SHP77 (cell line): ENCODE results near the gene CRB2.
"Not testable (repeated sequence)": the region's sequence is repeated elsewhere in the genome, so short reads cannot be mapped to it uniquely, and the experiment has no call there.

ENCODE experiments used
- DNase-seq, 2 experiments: peaks; one replicate each; lab custom pipeline; 2025; lab: John Stamatoyannopoulos, UW

The CRB2 gene

GRCh38 chr9:123329329-123329955 lies 26.6 kb upstream of the CRB2 start:
- DNase-seq = peak in 1 of 2 experiments; percentile 46

GRCh38 chr9:123331346-123332060 lies 24.5 kb upstream of the CRB2 start:
- no peak for DNase-seq

- DNase-seq = not testable (repeated sequence)
Observed at GRCh38 chr9:123333058-123333669, 22.8 kb upstream of the CRB2 start.

GRCh38 chr9:123334639-123335038 lies 21.4 kb upstream of the CRB2 start:
- no peak for DNase-seq

- DNase-seq = no peak
Observed at GRCh38 chr9:123335193-123335985, 20.6 kb upstream of the CRB2 start.

- DNase-seq = no peak
Observed at GRCh38 chr9:123335986-123336329, 20.0 kb upstream of the CRB2 start.

GRCh38 chr9:123336449-123336848 lies 19.5 kb upstream of the CRB2 start:
- no peak for DNase-seq

GRCh38 chr9:123336959-123337358 lies 19.0 kb upstream of the CRB2 start:
- no peak for DNase-seq

- DNase-seq = no peak
Observed at GRCh38 chr9:123337971-123338370, 18.0 kb upstream of the CRB2 start.

GRCh38 chr9:123338710-123339665 lies 17.0 kb upstream of the CRB2 start:
- no peak for DNase-seq

GRCh38 chr9:123339666-123340510 lies 16.1 kb upstream of the CRB2 start:
- no peak for DNase-seq

GRCh38 chr9:123341816-123342215 lies 14.2 kb upstream of the CRB2 start:
- DNase-seq = no peak

- no peak for DNase-seq
Observed at GRCh38 chr9:123342247-123342646, 13.8 kb upstream of the CRB2 start.

GRCh38 chr9:123343443-123344191 lies 12.4 kb upstream of the CRB2 start:
- DNase-seq = no peak

- DNase-seq = no peak
Observed at GRCh38 chr9:123344192-123344949, 11.6 kb upstream of the CRB2 start.

GRCh38 chr9:123345567-123345955 lies 10.4 kb upstream of the CRB2 start:
- DNase-seq = no peak

- peak in 1 of 2 experiments; percentile 31 for DNase-seq
Observed at GRCh38 chr9:123346026-123346425, 10.0 kb upstream of the CRB2 start.

GRCh38 chr9:123346826-123347225 lies 9.2 kb upstream of the CRB2 start:
- DNase-seq = no peak
